Measurements from ENCODE around the gene MALRD1.

MALRD1 gene

DNA sequence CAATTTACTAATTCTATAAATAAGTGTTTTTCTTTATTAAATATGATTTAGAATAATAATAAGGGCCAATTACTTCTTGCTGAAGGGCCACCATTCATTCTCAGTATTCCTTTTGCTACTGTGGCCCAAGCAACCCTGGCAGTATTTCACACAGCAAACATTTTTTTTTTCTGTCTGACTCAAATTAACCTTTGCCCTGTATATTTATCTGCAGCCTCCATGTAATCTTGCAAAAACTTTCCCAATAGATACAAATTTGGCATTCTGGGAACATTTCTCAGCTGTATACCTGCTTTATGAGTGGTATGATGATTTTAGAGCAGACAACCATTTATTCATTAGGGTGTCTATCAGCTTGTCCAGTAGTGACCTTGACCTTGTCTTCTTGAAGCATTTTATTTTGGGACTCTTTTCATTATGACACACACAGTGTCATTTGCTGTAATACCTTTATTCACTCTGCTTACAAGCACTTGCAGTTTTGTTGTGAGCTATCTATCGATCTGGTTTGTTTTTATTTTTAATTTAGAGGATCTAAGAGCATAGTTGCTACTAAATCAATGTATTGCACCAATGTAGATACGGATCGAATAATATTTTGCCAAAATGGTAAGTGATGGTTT lies 607.9 kb downstream of the MALRD1 start:
- DNase-seq, result no peak

DNA sequence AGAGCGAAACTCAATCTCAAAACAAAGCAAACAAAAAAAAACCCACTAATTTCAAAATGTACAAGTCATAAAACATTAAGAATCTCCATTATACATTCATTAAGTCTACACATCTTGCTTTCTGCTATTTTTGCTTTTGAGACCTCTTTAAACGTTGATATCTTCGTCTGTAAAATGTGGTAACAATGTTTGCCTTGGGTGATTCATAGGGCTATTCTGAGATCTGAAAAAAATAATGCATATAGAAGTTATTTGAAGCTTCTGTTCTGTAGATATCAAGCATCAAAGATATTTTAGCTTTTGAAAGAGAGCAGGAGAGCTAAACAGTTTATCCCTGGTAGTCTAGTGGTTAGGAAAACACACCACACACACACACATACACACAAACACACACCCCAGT lies 609.5 kb downstream of the MALRD1 start:
- no peak for DNase-seq

DNA sequence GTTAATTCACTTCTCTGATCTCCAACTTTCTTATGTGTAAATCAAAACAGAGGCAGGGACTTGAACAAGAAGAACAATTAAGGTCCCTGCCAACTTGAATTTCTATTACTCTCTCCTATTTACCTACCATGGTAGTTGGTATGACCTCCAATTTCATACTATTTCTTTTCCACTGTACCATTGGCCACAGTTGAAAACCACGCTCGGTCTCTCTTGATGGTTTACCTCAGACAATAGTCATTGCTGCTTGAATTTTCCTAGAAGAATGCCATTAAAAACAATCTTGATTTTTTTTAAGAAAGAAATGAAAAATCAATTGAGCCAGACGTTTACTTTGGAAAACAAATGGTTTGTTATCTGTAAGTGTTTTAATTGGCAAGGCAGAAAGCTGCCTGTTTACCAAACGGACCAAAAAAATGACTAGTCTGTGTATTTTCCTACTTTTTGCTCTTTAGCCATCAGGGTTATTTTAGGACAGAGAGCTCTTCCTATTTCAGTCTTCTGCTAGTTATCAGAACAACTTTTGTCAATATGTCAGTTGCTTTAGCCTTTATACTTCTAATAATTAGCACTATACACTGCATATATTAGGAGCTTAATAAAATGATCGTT lies 610.1 kb downstream of the MALRD1 start:
- no peak for DNase-seq

DNA sequence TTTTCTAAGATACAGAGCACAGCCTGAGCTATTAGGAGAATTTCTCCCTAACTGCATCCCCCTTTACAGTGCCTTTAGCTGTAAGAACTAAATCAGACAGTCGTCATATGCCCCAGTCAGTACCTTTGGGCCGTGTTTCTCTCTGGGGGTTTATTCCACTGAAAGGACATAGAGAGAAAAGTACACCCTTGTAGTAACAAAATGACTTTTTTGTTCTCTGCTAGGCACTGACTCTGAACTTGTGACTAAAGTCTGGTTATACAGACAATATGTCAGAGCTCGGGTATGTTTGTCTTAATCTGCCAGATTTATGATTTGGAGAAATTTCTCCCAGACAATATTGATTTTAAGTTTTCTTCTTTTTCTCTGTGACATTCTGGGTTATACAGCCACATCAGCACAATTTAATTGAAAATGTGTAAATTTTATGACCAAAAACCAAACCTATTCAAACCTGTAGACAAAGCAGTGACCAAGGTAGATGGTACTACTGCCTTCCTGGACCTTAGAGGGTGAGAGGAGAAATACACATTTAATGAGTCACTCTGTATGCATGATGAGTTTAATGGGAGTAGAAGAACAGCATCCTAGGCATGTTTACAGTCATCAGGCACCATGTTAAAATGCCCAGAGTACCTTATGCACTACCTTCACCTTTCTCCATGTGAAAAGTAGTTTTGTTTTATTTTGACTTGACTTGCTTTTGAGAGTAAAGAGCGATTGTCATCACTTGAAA lies 611.5 kb downstream of the MALRD1 start:
- DNase-seq, result no peak

DNA sequence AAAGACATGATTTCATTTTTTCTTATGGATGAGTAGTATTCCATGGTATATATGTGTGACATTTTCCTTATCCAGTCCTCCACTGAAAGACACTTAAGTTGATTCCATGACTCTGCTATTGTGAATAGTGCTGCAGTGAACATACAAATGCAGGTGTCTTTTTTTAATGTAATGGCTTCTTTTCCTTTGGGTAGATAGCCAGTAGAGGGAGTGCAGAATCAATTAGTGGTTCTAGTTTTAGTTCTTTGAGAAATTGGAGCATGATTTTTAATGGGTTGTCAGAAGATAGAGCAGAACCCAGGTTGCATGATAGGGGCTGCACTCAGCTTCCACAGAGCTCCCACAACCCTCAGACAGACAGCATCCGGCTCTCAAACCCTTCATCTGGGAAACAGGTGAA lies 614.7 kb downstream of the MALRD1 start:
- no peak for DNase-seq

DNA sequence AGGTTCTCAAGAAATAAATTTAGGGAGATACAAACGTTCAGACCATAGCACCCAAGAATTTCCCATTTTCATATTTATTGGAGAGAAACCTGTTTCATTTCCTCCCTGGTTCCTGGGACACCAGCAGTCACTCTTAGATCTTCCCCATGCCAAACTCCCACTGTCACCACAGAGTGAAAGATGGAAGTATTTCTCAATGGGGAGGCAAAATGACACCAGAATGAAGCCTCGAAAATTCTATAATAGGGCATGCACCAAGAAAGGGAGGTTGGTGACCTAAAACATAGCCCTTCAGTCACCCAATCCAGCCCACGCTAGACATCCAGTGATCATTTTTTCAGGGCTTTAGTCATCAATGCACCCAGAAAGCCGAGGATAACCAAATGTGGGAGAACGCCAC lies 619.5 kb downstream of the MALRD1 start:
- DNase-seq, result no peak

DNA sequence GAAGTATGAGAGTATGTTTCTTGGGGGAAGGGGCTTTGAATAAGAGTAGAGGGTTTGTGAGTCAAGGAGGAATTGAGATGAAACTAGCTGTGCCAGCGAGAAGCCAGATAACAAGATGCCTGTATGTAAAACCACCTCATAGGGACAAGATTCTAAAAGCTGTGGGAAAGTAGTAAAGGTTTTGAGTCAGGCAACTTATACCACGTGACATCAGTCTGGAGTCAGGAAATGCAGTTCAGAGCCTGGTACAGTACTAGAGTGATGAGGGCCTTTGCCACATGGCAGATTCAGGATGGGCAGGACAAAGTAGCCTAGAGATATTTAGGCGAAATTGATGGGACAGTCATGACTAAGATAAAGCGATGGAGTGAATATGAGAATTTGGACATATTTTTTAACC lies 627.5 kb downstream of the MALRD1 start:
- DNase-seq, result no peak

DNA sequence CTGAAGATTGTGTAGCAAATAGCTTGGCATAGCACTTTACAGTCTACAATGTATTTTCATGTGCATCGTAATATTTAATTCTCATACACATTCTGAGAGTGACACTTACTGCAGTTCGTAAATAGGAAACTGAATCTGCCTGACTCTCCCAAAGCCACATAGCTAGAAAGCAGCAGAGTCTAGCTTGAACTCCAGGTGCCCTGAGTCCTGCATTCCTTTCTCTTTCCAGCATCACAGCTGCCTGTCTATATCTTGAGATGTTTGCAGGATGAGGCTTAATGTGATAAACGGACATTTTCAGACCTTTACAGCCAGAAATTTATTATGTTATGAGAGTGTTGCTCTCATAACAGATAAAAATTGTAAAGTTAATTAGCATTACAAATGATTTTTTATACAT lies 634.8 kb downstream of the MALRD1 start:
- no peak for DNase-seq

DNA sequence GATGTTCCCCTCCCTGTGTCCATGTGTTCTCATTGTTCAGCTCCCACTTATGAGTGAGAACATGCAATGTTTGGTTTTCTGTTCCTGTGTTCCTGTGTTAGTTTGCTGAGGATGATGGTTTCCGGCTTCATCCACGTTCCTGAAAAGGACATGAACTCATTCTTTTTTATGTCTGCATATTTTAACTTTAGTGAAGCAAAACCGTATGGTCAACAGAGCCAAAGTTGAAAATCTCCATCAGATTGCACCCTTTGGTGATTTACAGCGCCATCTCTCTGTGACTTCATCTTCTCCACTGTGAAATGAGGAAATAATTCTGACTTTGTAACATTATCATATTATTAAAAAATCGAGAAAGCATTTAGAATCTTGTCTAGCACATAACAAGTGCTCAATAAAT lies 635.4 kb downstream of the MALRD1 start:
- no peak for DNase-seq

DNA sequence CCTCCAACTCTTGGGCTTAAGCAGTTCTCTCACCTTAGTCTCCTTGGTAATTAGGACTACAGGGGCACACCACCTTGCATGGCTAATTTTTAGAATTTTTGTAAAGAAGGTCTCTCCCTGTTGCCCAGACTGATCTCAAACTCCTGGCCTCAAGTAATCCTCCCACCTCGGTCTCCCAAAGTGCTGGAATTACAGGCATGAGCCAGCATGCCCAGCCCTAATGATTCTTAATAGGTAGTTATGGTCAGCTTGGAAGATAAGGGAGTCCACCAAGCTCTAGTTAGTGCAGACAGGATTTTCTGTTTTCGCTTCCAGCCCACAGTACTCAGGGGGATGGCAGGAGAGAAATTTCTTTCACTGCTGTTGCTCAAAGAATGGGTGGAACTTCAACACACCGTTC lies 639.7 kb downstream of the MALRD1 start:
- no peak for DNase-seq

DNA sequence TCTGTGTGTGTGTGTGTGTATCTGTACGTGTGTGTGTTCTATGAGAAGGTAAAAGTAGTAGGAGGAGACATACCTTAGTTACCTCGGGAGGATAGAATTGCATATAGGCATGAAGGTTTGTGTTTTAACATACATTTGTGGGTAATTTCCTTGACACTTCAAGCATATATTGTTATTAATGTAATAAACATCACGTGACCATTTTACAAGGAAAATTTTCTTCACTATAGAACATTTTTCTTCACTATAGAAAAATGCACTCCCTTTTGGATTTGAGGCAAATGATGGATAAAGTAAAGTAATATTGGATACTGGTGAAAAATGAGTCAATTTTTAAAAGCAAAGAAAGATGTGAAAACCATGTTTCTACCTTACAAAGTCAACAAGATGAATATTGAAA lies 640.6 kb downstream of the MALRD1 start:
- DNase-seq, result no peak

DNA sequence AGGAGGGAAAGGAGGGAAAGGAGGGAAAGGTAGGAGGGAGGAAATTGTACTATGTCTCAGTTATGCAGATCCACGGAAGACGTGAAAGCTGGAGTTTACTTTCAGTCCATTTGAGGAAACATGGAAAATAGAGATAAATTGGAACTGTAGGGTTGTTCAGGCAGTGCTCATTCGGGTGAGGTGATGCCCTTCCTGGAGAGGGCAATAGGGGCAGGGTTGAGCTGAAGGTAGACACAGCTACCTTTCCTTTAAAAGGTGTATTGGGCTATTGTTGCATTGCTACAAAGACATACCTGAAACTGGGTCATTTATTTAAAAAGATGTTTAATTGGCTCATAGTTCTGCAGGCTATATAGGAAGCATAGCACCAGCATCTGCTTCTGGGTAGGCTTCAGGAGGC lies 650.7 kb downstream of the MALRD1 start:
- DNase-seq, result no peak

DNA sequence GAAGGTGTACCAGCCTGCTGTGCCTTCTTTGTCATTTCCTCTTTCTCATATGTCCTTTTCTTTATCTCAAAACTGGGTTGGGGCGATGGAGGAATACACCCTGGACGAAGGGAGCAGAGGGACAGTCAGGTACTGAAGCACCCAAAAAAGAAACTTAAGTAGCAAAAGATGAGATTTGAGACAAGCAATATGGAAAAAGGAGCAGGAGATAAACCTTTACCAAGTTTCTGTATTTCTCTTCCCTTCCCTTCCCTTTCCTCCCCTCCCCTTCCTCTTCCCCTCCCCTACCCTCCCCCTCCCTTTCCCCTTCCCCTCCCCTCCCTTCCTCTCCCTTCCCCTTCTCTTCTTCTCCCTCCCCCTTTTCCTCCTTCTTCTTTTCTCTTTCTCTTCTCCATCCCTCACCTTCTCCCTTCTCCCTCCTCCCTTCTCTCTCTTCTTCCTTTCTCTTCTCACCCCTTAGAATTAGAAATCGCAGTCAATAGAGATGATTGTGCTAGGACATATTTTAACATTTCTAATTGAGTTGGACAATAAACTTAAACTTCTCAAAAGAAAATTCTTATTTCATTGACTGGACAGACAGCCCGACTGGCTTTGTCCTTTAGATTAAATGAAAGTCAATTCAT lies 652.9 kb downstream of the MALRD1 start:
- no peak for DNase-seq

DNA sequence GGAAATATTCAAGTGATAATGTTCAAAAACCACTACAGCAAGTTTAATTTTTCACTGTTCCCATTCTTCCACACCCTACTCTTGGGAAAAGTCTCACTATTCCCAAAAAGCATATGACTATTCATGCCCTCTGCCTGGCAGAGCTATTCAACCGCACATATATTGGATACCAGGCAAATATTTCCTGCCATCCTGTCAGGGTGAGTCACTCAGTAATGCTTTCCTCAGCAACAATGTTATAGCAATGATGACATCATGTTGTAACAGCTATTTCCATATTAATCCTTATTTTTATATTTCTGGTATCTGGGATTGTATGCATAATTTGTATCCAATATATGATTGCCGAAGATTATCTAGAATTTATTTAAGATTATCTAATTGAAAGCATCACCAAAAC lies 653.6 kb downstream of the MALRD1 start:
- no peak for DNase-seq

DNA sequence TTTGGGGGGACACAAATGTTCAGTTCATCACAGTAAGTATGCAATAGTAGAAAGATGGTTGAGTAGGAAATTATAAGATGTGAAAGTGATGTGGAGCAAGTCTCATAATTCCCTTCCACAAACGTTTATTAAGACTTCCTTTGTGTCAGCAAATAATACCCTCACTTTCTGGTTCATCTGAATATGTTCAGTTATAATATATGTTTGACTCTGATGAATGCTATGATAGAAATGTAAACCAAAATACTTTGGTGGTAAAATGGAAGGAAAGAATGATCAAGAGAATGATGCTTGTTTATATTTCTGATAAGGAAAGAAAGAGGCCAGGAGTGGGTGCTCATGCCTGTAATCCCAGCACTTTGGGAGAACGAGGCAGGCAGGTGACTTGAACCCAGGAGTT lies 655.9 kb downstream of the MALRD1 start:
- no peak for DNase-seq

DNA sequence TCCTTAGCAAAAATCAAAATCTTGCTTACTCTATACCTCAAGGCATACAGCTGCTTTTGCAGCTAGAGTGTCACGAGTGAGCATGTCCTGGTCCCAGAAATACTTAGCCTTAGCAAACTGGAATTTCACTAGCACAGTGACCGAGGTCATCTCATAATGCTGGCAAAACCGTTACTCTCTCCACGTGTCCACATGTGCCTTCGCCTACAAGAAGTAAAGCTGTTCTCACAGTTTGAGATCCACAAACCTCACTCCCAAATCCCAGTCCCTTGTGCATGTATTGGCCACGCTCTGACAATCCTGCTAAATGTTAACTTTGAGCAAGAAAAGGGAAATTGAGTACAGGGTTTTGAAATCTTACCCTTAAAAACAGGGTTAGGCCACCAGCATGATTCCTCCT lies 656.6 kb downstream of the MALRD1 start:
- DNase-seq, result no peak

DNA sequence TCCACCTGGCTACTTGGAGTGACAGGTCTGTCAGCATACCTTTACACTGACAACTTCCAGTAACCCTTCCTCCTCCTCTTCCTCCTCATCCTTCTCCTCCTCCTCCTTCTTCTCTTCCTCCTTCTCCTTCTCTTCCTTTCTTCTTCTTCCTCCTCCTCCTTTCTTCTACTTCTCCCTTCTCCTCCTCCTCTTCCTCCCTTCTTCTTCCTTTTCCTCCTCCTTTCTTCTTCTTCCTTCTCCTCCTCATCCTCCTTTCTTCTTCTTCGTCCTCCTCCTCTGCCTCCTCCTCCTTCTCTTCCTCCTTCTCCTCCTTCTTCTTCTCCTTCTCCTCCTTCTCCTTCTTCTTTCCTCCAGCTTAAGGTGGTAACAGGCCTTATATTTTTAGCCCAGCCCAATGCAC lies 658.3 kb downstream of the MALRD1 start:
- no peak for DNase-seq

DNA sequence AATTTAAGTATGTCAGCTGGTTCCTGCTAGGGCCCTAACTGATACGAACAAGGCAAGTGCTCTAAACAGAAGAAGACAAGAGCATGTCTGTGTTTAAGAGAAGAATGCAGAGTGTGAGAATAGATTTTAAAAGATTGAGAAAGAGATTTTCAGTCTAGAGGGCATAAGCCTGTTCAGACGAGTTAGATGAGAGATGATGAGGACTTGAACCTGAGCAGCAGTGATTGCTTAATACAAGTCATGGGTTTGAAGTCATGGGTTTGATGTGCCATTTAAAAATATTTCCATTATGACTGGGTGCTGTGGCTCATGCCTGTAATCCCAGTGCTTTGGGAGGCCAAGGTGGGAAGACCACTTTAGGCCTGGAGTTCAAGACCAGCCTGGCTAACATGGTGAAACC lies 658.8 kb downstream of the MALRD1 start:
- DNase-seq, result no peak

DNA sequence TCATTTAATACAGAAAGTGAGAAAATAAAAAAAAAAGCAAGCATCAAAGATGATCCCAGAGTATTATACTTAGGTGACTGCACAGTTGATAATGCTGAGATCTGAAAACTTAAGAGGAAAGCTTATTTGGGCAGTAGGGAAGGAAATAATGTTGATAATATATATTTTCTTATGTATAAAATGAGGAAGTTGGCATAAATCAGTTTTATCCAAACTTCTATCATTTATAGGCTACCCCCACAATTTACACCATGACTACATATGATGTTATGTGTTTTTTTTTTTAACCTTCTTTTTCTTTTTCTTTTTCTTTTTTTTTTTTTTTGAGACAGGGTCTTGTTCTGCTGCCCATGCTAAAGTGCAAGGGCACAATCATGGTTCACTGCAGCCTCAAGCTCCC lies 659.4 kb downstream of the MALRD1 start:
- DNase-seq, result no peak

DNA sequence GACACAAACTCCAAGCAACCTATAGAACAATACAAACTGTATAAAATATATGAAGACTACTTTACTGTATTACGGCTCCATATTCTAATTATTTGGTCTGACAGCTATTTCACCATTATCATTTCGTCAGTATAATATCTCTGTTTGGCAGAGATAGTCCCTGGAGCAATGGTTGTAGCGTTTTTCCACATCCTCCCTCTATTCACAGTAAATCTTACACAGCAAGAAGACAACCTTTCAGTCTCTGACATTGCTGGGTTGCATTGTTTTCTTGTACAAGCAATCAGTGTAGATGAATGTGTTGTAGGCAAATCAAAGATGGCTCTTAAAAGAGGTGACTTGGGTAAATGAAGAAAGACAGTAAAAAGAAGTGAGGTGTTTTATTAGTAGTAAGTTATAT lies 662.0 kb downstream of the MALRD1 start:
- DNase-seq, result no peak

DNA sequence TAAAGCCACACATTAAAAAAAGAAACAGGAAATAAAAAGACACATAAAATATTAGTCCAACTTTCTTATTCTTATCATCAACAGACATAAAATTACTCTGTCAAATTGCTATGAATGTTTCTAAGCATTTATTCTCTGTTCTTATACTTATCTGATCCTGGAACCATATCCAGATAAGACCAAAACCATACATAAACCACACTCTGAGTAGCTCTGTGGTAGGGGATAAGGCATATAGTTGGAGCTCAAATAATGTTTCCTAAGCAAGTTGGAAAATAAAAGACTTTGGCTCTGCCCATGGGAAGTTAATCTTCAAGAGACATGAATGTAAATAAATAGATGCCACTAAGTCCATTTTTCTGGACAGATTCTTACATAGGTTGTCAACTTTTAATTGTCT lies 664.6 kb downstream of the MALRD1 start:
- DNase-seq, result no peak

DNA sequence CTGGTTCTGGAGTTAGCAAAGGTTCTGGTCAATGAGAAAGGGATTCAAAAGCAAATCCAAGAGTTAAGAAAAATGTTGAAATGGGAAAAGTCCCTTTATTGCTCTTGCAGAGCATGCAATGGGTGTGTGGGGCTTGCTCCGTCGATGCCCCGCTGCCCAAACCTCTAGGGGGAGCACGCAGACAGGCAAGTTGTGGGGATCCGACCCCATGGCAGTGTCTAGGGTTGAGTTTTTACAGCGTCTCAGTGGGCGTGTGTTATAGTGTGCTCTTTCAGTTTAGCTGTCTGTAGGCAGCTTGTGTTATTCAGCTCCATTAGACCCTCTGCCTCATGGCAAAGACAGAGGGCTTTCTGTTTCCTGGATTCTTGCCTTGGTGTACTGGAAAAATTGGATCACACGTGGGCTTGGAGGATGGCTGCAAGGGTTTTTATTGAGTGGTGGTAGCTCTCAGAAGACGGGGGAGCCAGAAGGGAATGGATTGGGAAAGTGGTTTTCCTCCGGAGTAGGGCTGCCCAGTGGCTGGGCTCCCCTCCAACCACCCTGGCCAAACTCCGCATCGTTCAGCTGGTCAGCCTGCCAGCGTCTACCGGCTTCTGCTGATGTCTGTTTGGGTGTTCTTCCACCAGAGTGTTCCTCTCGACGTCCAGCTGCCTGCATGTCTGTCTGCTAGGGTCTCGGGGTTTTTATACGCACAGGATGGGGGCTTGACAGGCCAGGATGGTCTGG lies 665.4 kb downstream of the MALRD1 start:
- no peak for DNase-seq

DNA sequence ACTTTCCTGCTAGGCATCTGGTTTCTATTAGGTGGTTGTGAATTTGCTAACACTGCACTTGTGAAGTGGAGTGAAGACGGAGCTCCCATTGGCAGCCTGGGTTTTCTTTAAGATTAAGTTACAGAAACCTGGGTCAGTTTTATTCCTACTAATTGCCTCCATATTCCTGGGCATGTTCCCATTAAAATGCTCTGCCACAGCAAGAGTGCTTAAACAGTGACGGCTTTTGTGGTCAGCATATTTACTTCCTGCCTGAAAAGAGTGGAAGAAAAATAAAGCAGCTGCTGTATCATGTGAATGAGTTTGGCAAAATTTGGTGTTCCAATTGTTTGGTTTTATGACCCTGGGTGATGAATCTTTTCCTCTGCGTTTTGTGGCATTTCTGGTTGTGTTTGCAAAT lies 670.7 kb downstream of the MALRD1 start:
- DNase-seq, result no peak

DNA sequence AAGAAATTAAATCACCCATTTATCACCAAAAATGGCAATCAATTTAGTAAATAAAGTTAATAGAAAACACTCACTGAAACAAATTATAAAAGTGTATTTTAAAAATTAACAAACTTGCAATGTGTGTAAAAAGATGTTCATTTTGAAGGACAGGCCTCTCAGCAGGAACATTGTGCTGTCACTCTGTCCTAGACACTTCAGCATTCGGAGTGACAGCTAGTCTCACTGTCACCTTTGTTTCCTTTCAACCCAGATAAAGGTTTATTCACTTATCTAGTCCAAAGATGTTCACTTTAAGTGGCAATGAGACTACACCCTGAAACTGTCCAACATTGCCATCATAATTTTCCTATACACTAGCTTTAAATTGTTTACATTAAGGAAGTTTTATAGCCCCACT lies 675.7 kb downstream of the MALRD1 start:
- no peak for DNase-seq

Data from activated T-cell treated with anti-CD3 and anti-CD28 coated beads, Interleukin-2, amount 50 U/mL, for 1 hour (primary cell).